Right ventricle myocardium superior (tissue), 1 donor: ENCODE measurements around the gene NUDT8. TPM values are rescaled to one million over a fixed set of nuclear protein-coding genes. Genes with fewer than 3 reads are reported as not detected.
"Not testable (repeated sequence)": the region's sequence is repeated elsewhere in the genome, so short reads cannot be mapped to it uniquely, and the experiment has no call there.

ENCODE experiments used
- ATAC-seq: fragments of 200-7000 bp; cut with Tn5 transposase; one replicate; pipeline ENCODE4 v1.9.1; 2020; ENCODE audit warnings: mild to moderate bottlenecking; ENCODE audit not compliant: poor library complexity
- DNase-seq: peaks from one replicate; pipeline ENCODE4 v3.0.0-alpha.2; 2020
- intact Hi-C: fragments of 100-400 bp; cut with DNase I; formaldehyde crosslinking; loops from one replicate; pipeline ENCODE4 v1.11.2; 2022
- total RNA-seq: library from RNA; stranded (reverse); fragmentation: NEBNext Ultra II Directional; extraction: Animal tissue kit (Norgen Biotek cat#: 25700); gene quantifications from one replicate; pipeline ENCODE4 v1.2.1, GENCODE V29; 2021
- donor health status: DM: no; HTN: yes; CAD: no; lungs with severe emphysema.

Gene NUDT8
- total RNA-seq, 1 donor from 2014 or later: 110 TPM

GRCh38 chr11:67645521-67646461, 16.1 kb upstream of the NUDT8 start:
- intact Hi-C loops: no loop called here

GRCh38 chr11:67644472-67645418, 15.0 kb upstream of the NUDT8 start:
- DNase-seq (no peak), ATAC-seq (no peak)
- intact Hi-C loops: no loop called here

More at GRCh38 chr11:67645521-67646461, 16.1 kb upstream of the NUDT8 start:
- ATAC-seq: no peak
- no peak for DNase-seq

GRCh38 chr11:67644042-67644441, 14.3 kb upstream of the NUDT8 start:
- no peak for DNase-seq

GRCh38 chr11:67642173-67643120, 12.7 kb upstream of the NUDT8 start:
- DNase-seq (no peak), ATAC-seq (no peak)
- intact Hi-C loops: no loop called here

More at GRCh38 chr11:67644042-67644441, 14.3 kb upstream of the NUDT8 start:
- intact Hi-C loops: no loop called here
- no peak for ATAC-seq

GRCh38 chr11:67641338-67642172, 11.8 kb upstream of the NUDT8 start:
- DNase-seq (no peak), ATAC-seq (no peak)
- intact Hi-C loops: no loop called here

GRCh38 chr11:67640758-67641337, 11.1 kb upstream of the NUDT8 start:
- intact Hi-C loops: no loop called here

GRCh38 chr11:67640021-67640757, 10.5 kb upstream of the NUDT8 start:
- peak; percentile 66 for DNase-seq
- intact Hi-C loops: no loop called here
- peak; percentile 65 for ATAC-seq

More at GRCh38 chr11:67640758-67641337, 11.1 kb upstream of the NUDT8 start:
- DNase-seq (no peak), ATAC-seq (no peak)

- DNase-seq: no peak
- intact Hi-C loops: no loop called here
- no peak for ATAC-seq
These were observed 9.7 kb upstream of the NUDT8 start, which contains the start of gene TBX10 for GRCh38 chr11:67639438-67639859. TBX10 (minus strand) TSS chr11:67639763; CDS start chr11:67639472, 291 bp downstream.

- no peak for ATAC-seq
- DNase-seq: no peak
- intact Hi-C loops: no loop called here
These were observed 9.0 kb upstream of the NUDT8 start for GRCh38 chr11:67638535-67639437.

GRCh38 chr11:67637441-67637840, 7.7 kb upstream of the NUDT8 start:
- DNase-seq, intact Hi-C loops, ATAC-seq: not testable (repeated sequence)

GRCh38 chr11:67636962-67637361, 7.2 kb upstream of the NUDT8 start:
- intact Hi-C loops: no loop called here

GRCh38 chr11:67635231-67635521, 5.4 kb upstream of the NUDT8 start:
- intact Hi-C loops: no loop called here
- DNase-seq (no peak), ATAC-seq (no peak)

More at GRCh38 chr11:67636962-67637361, 7.2 kb upstream of the NUDT8 start:
- ATAC-seq (no peak), DNase-seq (no peak)

- ATAC-seq (no peak), DNase-seq (no peak)
- intact Hi-C loops: no loop called here
These were observed 4.9 kb upstream of the NUDT8 start for GRCh38 chr11:67634366-67635230.

- ATAC-seq (no peak), DNase-seq (no peak)
- intact Hi-C loops: no loop called here
These were observed 4.1 kb upstream of the NUDT8 start for GRCh38 chr11:67633758-67634365.
